Cortex of kidney (tissue), 1 donor: ENCODE data around the gene LPXN.

ENCODE experiments used
- DNase-seq: peaks from one replicate; lab custom pipeline; 2025; lab: John Stamatoyannopoulos, UW

The LPXN gene

GRCh38 chr11:58524232-58525036, 51.2 kb downstream of the LPXN start:
- DNase-seq, result no peak

- DNase-seq, result no peak
These were observed 61.8 kb downstream of the LPXN start for GRCh38 chr11:58513747-58514367.

DNA sequence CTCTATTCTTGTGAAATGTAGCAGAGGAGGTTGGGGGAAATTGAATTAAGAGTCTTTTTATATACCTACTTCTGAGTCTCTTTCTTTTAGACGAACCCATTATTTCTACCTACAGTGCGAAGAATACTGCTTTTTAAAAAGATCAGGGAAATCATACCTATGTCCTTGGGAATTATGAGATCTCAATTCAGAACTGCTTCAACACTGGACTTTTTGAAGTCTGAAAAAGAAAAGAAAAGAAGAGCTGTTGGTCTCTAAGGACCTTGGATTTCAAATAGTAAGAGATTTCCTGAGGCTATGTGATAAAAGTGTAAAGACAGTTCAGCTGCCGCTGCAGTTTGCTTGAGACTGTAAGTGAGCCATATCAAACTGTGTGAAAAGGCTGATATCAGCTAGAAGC, 64.0 kb downstream of the LPXN start:
- DNase-seq, result no peak

GRCh38 chr11:58509748-58510147, 65.9 kb downstream of the LPXN start:
- no peak for DNase-seq

GRCh38 chr11:58508814-58509213, 66.8 kb downstream of the LPXN start:
- DNase-seq, result no peak

DNA sequence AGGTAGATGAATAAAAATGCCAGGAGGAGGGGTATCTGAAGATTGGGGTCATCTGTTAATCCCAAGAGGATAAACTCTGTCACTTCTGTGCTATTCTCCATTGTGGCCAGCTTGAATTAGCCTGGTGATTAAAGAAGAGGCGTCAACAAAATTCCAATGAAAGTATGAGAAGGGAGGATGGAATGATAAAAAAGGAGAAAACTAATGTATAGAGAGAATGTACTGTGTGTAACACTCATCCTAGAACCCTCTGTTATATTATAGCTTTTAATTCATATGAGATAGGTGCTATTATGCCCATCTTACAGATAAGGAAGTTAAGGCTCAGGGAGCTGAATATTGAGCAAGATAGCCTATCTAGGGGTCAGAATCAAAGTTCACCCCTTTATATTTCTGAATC, 67.7 kb downstream of the LPXN start, which contains the start of gene OR5B21:
Gene OR5B21, minus strand, starts transcription at position 101 of the 400 bp plus-strand sequence. Its CDS starts 0 bp downstream, at position 101.
- no peak for DNase-seq

- DNase-seq, result no peak
These were observed 68.3 kb downstream of the LPXN start for GRCh38 chr11:58507355-58507754.

DNA sequence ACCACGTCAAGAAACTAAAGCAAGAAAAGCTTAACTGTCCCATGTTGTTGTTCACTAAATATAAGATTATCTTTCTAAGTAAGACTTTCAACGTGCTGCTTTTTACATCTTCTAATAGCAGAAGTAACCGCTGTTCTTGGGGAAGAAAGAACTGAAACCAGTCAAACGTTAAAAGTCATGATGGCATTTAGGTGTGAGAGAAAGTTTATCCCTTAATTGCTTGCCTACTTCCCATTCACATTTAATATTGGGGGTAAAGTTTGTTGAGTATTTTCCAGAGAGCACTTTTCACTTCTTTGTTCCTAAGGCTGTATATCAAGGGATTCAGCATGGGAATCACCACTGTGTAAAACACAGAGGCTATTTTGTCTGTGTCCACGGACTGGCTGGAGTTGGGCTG, 68.7 kb downstream of the LPXN start:
- no peak for DNase-seq

GRCh38 chr11:58505849-58506248, 69.8 kb downstream of the LPXN start:
- no peak for DNase-seq

DNA sequence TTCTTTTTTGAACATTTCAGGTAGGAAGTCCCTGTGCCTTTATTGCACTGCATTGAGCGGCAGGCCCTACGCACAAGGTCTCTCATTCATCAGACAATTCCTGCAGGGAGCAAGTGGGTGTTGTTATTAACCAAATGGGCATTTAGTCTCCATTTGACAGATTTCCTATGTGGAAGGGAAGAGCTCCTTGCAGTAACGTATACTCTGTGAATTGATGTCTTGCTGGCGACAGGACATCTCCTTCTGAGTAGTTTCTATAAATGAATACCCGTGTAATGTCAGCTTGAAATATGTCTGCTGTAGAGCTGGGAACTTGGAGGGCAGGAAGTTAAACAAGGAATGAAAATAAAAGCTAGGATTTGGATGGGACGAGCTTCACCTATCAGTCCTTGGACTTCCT, 71.4 kb downstream of the LPXN start:
- DNase-seq, result no peak

GRCh38 chr11:58503361-58503856, 72.2 kb downstream of the LPXN start:
- DNase-seq, result no peak

DNA sequence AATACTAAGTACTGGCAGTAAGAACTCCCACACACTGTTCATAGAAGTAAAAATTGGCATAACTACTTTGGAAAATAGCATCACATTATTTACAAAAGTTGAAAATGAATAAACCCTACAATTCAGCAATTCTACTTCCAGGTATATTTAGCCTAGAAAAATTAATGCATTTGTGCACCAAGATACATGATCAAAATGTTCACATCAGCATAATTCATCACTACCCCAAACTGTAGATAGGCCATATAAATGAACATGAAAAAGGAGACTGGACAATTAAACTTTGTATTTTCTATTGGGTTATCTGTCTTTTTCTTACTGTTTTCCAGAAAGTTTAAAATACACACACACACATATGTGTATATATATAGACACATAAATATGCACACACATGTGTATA, 73.7 kb downstream of the LPXN start:
- no peak for DNase-seq

GRCh38 chr11:58498464-58498863, 77.2 kb downstream of the LPXN start:
- no peak for DNase-seq

- DNase-seq, result no peak
These were observed 77.7 kb downstream of the LPXN start for GRCh38 chr11:58497951-58498350.

DNA sequence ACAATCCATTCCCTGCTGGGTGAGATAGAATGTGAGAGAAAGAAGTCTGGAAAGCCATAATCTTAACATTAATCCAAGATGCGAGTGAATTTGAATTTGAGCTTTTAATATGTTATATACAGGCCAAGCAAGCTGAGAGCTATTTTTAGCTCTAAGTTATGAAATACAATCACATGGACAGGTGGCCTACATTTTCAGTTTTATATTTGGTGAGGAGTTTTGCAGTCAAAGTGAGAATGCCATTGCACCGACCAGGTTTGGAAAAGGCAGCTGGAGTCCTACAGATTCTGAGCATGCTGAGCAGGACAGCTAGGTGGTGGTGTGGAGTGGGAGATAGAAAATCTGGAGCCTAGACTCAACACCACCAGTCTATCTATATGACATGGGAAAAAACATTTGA, 79.8 kb downstream of the LPXN start:
- no peak for DNase-seq

- DNase-seq, result no peak
These were observed 81.6 kb downstream of the LPXN start for GRCh38 chr11:58494101-58494500.

GRCh38 chr11:58493676-58494075, 82.0 kb downstream of the LPXN start:
- no peak for DNase-seq

DNA sequence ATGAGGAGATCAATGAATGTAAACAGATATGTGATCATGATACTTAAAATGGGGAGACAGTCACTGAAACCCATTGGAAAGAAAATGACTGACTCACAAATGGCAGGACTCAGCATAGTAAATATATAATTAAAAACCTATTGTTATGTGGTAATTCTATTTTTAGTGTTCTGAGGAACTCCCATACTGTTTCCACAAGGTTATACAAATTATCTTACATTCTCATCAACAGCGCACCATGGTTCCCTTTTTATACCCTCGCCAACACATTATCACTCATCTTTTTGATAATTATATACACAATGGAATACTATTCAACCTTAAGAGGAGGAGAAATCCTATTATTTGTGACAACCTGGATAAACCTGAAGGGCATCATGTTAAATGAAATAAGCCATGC, 84.8 kb downstream of the LPXN start:
- DNase-seq, result no peak

DNA sequence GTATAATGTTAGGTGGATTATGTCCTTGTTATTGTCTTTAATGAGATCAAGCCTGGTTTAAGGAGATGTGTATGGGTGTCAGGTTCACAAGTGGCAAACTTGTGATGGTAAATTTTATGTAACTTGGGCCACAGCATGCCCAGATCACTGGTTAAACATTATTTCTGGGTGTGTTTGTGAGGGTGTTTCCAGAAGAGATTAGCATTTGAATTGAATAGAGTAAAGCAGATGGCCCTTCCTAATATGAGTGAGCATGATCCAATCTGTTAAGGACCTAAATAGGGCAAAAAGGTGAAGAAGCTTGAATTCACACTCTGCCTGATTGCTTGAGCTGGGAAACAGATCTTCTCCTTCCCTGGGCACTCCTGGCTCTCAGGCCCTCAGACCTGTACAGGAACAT, 88.5 kb downstream of the LPXN start:
- DNase-seq, result no peak

- DNase-seq, result no peak
These were observed 89.7 kb downstream of the LPXN start for GRCh38 chr11:58485961-58486360.
